ENCODE data around the gene NPFFR1.

DNA sequence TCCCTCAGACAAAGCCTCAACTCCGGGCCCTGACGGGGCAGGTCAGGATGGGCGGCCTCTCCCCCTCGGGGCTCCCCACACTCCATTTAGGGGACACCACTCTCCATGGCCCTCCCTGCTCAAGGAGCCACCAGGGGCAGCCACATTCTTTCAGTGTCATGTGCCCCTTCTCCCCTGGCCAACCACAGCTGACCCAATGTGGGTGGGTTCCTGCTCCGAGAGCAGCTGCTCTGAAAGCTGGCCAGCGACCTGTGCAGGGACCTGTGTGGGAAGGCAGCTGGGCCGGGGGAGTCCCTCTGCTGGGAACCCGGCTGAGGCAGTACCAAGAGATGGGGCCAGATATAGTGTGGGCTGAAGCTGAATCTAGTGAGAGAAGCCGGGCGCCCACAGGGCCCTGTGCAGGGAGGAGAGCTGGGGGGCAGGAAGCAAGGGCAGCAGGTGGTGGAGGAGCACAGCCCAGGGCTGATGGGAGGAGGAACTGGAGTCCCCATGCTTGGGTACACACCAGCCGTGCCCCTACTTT lies 40.6 kb upstream of the NPFFR1 start:
- no peak for TF ChIP-seq POLR2A (IDR thresholded peaks at IDR 0.05)
- TF ChIP-seq, protein P1, sequence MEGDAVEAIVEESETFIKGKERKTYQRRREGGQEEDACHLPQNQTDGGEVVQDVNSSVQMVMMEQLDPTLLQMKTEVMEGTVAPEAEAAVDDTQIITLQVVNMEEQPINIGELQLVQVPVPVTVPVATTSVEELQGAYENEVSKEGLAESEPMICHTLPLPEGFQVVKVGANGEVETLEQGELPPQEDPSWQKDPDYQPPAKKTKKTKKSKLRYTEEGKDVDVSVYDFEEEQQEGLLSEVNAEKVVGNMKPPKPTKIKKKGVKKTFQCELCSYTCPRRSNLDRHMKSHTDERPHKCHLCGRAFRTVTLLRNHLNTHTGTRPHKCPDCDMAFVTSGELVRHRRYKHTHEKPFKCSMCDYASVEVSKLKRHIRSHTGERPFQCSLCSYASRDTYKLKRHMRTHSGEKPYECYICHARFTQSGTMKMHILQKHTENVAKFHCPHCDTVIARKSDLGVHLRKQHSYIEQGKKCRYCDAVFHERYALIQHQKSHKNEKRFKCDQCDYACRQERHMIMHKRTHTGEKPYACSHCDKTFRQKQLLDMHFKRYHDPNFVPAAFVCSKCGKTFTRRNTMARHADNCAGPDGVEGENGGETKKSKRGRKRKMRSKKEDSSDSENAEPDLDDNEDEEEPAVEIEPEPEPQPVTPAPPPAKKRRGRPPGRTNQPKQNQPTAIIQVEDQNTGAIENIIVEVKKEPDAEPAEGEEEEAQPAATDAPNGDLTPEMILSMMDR (IDR thresholded peaks at IDR 0.05), result no peak

Data from esophagus squamous epithelium (tissue), 4 donors.